ENCODE data around the gene CFAP54.

DNA sequence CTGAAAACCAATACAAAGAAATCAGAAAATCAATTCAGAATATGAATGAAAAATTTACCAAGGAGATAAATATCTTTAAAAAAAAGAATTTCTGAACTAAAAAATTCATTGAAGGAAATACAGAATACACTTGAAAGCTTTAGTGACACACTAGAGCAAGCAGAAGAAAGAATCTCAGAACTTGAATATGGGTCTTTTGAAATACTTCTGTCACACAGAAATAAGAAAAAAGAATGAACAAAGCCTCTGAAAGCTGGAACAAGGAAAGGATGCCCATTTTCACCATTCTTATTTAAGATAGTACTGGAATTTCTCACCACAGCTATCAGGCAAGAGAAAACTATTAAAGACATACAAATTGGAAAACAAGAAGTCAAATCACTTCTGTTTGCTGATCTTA, 314.6 kb downstream of the CFAP54 start:
- TF ChIP-seq CTCF (IDR thresholded peaks at IDR 0.05) (no peak), ESRRA (CRISPR knock-in tag; IDR thresholded peaks at IDR 0.05; ENCODE audit: borderline replicate concordance) (no peak), TP53 (CRISPR knock-in tag; IDR thresholded peaks at IDR 0.05) (no peak), ZNF423 (CRISPR knock-in tag; IDR thresholded peaks at IDR 0.05) (no peak), CREM (CRISPR knock-in tag; IDR thresholded peaks at IDR 0.05) (no peak), ATF3 (CRISPR knock-in tag; conservative IDR thresholded peaks at IDR 0.05) (no peak), ZNF317 (CRISPR knock-in tag; IDR thresholded peaks at IDR 0.05; ENCODE audit: borderline replicate concordance, low read depth) (no peak), NFE2L1 (CRISPR knock-in tag; IDR thresholded peaks at IDR 0.05) (no peak), CREB1 (CRISPR knock-in tag; IDR thresholded peaks at IDR 0.05) (no peak), NR2C2 (CRISPR knock-in tag; IDR thresholded peaks at IDR 0.05) (no peak), ZNF121 (CRISPR knock-in tag; IDR thresholded peaks at IDR 0.05) (no peak), TCF7 (CRISPR knock-in tag; IDR thresholded peaks at IDR 0.05; ENCODE audit: low read depth) (no peak), NR1H2 (CRISPR knock-in tag; IDR thresholded peaks at IDR 0.05) (no peak)
- TF ChIP-seq, protein P1, sequence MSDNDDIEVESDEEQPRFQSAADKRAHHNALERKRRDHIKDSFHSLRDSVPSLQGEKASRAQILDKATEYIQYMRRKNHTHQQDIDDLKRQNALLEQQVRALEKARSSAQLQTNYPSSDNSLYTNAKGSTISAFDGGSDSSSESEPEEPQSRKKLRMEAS (CRISPR knock-in tag; IDR thresholded peaks at IDR 0.05) = no peak
